Glomerular visceral epithelial cell (primary cell): ENCODE measurements around the gene CTDP1.
A peak's percentile ranks its signal among the peaks of the same experiment; 100 is the strongest.

Source experiments
- DNase-seq: peaks from one replicate; pipeline ENCODE4 v3.0.0-alpha.2; 2016; ENCODE audit errors: extremely low spot score

Gene CTDP1

DNA sequence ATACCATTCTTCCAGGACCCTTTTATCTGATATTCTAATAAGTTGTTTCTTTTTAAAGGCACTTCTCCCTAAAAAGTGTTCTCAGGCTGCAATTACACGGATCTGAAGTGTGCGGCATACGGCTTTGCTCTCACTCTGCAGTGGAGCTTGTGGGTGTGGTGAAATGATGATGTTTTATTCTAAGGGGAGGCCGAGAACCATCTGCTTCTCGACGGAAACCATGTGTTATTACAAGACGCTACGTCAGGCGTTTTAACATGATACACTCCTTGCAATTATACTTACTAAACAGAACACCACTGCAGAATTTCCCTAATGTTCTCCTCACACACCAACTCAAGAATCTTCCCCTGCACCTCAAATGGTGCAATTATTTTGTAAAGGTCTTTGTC lies 34.9 kb upstream of the CTDP1 start:
- DNase-seq, result no peak

DNA sequence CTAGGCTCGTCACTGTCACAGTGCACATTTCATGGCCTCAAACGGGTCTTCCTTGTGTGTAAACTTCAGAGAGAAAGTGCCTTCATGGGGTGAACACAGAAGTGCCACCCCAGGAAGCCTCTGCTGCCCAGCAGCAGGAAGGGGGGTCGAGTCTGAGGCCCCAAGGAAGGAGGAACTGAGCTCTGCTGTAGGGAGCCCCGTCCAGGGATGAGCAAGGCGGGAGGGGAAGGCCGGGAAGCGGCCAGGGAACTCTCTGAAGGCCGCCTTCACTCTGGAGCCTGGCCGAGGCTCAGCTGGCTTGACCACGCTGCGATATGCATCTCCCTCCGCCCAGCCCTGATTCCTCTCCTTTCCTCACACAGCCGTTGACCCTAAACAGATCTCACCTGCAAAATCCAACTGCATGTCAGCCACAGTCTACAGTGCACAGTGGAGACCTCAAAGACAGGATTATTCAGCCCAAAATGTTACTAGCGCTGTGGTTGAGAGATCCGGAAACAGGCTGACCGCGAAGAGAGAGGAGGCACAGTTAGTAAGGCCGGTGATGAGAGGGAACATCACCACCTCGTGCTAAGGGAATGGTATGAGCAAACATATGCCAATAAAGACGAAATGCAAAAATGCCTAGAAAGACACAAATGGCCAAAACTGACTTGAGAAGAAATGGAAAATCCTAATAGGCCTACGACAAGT lies 34.2 kb upstream of the CTDP1 start:
- DNase-seq, result no peak

DNA sequence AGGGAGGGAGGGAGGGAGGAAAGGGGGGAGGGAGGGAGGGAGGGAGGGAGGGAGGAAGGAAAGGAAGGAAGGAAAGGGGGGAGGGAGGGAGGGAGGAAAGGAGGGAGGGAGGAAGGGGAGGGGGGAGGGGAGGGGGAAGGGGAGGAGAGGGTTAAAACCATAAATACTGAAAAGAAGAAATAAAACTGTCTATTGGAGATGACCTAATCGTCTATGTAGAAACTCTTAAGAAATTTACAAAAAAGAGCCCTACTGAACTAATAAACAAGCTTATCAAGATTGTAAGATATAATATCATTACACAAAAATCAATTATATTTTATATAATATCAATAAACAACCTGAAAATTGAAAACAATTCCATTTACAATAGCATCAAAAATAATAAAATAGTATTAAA lies 32.3 kb upstream of the CTDP1 start:
- DNase-seq, result no peak

DNA sequence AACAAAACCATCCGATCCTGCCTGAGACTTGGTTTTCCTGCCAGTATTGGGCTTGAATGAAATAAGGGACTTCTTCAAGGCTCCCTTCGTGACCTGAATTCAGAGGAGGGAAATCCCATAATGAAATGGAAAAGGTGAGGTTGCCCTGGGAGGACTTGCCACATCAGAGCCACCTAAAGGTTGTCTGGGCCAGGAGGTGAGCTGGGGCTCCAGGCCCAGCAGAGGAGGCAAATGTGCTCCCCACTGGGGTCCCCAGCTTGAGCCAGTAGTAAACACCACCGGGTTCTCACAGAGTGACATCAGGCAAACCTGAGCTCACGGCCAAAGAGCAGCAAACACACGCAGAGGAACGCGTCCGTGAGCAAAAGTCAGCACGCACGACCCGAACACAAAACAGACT lies 28.6 kb upstream of the CTDP1 start:
- DNase-seq, result no peak

DNA sequence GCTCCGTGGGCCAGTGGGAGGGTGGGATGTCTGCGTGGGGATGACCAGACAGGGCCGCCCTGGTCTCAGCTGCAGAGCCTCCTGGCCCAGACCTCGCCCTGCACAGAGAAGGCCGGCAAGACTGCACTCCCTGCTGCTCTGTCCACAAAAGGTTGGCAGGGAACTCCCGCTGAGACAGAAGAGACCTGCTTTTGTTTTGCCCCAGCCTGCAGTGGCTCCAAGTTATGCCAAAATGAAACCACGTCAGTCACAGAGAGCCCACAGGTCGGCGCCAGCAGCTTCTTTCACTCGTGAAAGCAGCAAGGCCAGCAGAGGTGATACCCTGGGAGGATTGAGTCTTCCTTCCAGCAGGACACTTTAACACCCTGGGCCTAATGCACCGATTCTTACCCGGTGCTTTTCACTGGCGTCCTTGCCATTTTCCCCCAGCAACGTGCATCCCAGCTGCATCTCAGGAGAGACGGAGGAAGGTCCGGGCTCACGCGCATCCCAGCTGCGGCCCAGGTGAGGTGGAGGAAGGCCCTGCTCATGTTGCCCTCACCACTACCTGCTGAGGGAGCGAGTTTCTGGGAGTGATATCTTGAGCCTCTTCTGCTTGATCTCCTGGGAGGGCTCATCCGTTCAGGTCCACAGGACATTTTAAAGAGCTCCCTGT lies 22.1 kb upstream of the CTDP1 start:
- DNase-seq, result no peak

DNA sequence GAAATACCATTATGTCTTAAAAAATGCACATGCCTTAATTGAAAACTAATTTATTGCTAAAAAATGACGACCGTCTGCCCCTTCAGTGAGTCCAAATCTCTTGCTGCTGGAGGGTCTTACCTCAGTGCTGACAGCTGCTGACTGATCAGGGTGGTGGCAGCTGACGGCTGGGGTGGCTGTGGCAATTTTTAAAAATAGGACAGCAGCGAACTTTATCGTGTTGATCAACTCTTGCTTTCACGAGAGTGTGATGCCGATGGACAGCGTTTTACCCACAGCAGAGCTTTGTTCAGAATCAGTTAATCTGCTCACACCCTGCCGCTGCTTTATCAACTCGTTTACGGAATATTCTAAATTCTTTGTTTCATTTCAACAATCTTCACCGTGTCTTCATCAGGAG lies 21.2 kb upstream of the CTDP1 start:
- no peak for DNase-seq

DNA sequence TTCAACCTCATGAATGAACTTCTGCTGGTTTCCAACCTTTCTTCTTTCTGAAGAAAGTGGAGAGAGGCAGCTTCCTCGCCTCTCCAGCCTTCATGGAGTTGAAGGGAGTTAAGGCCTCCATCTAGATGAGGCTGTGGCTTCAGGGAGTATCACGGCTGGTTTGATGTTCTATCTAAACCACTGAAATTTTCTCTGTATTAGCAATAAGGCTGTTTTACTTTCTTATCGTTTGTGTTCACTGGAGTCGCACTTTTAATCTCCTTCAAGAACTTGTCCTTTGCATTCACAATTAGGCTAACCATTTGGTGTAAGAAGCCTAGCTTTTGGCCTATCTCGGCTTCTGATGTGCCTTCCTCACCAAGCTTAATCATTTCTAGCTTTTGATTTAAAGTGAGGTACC lies 19.9 kb upstream of the CTDP1 start:
- DNase-seq, result no peak

DNA sequence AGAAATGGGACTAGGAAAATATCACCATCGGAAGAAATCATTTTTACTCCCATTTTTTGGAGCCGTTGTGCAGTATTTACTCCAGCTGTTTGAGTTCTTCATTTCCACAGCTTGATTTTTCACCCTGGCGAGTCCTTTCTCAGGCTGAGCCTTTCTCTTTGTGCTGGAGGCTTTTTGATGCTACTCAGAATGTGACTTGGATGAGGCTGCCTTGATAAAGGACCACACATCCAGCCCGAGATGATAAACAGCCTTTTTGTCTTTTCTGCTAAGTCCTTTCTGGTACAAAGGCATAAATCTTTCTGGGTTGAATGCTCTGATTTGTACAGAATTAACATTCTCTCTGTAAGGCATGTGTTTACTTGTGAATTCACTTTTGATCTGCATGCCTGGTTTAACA lies 17.6 kb upstream of the CTDP1 start:
- DNase-seq, result no peak

DNA sequence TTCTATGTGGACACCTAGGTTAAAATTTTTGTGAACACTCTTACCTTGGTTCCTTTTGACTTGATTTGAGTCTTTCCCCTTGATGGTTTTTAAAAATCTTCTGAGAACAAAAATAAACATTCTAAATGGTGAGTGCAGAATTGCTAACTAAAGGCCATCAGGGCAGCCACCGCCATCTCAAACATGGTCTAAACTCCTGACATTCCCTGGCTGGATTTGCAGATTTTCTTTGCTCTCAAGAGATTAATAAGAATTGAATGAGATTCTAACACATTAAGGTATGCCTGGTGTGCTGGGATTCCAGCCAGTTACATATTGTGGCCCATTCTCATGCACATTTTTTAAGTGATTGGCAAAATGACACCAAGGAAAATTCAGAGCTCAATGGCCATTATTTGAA lies 17.2 kb upstream of the CTDP1 start:
- DNase-seq, result no peak

DNA sequence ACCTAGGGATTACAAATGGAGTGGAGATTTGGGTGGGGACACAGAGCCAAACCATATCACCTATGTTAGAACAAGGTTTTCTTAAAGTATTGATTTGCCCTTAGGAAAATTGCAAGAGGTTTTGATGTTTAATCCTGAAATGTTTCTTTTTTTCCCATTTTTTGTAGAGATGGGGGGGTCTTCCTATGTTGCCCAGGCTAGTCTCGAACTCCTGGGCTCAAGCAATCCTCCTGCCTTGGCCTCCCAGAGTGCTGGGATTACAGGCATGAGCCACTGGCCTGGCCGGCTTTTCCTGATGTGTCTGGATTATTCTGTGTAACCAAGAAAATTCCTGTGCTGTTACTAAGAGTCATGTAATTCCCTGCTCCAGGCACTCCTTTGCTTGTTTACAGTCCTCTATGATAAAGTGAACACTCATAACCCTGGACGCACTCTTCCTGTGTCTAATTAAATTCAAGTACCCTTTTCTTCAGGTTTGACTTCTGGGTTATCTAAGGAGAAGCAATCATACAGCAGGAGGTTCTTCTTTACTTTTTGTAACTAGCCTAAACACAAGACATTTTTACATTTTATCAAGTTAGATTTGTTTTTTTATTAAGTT lies 15.0 kb upstream of the CTDP1 start:
- peak; percentile 45 for DNase-seq

DNA sequence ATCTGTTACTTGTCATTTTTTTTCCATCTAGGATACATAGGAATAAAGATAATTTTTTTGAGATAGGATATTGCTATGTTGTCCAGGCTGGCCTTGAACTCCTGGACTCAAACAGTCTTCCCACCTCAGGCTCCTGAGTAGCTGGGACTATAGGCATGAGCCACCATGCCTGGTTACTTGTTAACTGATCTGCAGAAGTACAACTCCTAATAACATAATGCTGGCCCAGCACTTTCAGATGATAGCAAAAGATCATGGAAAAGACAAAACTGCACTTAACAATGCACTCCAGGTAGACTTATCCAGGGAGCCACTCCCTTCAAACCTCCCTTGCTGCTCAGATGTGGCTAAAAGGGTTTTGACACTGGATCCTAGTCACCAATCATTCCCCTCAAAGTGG lies 11.4 kb upstream of the CTDP1 start:
- no peak for DNase-seq

DNA sequence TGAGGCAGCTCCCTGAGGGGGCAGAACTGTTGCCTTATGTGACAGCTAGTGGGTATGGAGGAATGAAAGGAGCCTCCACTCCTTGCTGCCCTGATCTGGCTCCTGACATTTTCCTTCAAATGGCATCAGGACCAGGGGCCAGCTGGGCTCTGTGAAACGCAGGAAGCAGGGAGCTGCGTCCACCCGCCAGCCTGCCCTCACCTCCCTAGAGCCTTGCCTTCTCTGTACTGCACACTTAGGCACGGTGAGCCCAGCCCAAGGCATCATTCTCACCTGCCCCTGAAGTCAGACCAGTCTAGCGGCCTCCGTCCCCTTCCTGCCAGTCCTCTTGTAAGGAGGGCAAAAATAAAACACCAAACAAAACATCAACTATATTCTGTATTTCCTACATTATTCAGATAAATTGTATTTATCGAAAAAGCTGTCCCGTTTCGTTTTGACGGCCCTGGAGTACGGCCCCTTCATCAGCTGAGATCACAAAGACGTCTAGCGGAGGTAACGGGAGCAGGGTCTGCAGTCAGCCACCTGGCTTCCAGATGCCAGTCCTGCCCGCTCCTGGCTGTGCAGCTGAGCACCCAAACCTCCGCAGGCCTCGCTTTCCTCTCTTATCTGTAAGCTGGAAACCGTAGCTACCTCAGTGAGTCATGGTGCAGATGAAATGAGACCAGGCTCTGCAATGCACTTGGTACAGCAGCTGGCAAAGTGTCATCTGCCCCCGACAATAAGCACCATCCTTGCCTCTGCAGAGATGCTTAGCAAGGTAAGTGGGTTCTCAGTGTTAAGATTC lies 6.9 kb upstream of the CTDP1 start:
- DNase-seq, result no peak

DNA sequence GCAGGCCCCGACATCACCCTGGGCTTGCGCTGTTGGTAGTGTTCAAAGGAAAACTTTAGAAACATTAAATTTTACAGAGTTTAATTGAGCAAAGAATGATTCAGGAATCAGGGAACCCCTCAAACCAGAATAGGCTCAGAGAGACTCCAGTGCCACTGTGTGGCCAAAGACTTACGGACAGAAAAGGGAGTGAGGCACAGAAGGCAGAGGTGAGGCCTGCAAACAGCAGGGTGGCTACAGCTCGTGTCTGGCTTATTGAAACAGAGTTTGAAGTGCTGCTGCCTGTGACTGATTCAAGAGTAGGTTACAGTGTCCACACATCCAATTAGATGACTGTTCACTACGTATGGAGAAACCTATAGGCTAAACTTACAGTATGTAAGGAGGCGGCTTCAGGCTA lies 2.4 kb upstream of the CTDP1 start:
- no peak for DNase-seq

DNA sequence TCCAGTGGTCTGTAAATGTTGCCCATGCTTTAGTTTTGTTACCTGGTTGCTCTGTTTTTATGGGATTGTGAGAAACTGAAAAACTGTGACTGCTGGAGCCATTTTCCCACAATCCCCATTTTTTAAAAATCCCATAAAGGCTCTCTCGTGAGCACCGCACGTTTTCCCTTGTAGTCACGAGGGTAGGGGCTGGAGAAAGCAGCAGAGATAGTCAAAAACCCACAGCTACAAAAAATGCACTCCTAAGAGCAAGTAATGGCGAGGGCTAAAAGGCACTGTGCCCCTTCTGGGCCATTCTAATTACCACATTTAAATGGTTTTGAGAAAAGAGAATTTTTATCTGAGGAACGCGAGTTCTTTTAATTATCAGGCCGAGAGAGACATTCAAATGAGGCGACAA lies 1.8 kb upstream of the CTDP1 start:
- DNase-seq, result no peak

DNA sequence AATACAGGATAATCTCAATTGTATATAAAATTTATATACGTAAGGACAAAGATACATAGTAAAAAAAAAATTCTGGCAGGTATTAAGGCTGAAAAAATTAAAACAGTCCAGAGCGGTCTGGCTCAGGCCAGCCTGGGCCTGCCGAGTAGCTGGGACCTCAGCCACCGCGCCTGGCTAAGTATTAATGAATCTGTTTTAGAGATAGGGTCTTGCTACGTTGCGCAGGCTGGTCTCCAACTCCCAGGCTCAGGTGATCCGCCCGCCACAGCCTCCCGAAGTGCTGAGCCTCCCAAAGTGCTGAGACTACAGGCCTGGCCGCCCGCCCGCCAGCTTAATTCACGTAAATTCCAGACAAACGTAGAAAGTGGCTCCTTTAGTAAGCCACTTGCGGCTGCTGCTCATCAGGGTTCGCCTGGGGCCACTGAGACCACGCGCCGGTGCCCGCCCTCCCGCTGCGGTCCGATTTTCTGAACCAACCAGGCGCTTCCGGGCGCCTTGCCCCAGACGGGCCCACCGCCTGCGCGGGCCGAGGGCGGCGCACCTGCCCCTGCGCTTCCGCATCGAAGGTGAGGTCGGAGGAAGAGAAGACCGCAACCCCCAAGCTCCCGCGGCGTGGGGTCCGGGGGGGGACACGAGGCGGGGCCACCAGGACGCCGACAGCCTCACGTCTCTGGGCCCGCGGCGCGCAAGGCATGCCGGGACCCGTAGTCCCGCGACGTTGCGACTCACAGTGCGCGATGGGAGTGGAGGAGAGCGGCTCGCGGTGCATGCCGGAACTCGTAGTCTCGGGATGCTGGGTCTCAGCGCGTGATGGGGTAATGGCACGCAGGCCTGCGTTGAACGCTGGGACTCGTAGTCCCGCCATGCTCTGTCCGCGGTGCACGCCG lies 695 bp upstream of the CTDP1 start:
- DNase-seq, result peak; percentile 99

DNA sequence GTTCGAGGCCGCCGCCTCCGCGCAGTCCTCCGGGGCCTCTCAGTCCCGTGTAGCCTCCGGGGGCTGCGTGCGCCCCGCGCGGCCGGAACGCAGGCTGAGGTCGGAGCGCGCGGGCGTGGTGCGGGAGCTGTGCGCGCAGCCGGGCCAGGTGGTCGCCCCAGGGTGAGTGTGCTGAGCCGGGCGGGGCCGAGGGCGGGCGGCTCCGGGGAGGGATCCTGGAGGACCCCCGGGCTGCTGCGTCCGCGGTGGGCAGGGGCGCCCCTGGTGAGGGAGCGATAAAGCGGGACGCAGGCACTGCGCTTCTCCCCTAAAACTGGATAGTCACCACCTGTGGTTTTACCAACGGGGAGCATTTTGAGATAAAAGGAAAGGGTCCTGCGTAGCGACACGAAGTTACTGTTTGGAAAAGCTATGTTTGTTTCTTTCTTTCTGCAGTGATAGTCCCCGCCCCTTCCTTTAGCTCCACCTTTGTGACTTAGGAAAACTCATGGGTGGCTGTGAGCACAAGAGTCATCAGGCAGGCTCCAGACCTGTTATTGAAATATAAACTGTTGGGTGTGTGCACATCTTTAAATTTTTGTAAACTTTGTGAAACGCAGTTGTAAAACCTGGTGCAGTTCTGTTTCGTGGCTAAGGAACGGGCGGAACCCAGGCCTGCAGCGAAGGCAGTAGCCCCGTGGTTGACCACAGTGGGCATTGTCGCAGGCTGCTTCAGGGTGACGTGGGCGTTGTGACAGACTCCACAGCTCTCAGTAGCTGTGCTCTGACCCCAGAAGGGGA lies 687 bp downstream of the CTDP1 start:
- DNase-seq, result peak; percentile 33

DNA sequence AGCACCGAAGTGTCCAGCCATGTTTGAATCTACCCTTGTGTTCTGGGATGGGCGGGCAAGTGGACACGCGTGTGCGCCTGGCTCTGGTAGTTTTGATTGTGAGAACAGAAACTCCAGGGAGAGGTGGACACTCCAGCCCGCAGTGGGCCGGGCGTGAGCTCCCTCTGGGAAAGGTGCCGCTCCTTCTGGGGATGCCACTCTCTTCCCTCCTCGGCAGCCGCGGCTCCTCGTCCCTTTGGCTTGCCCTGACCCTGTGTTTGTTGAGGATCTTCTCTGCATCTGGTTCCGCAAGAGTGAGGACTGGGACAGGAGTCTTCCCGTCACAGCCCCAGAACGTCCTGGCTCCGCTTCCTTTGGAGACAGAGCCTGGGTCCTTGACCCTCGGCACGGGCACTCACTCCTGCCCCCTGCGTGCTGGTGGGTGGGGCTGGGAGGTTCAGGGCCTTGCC lies 1.3 kb downstream of the CTDP1 start:
- DNase-seq, result no peak

DNA sequence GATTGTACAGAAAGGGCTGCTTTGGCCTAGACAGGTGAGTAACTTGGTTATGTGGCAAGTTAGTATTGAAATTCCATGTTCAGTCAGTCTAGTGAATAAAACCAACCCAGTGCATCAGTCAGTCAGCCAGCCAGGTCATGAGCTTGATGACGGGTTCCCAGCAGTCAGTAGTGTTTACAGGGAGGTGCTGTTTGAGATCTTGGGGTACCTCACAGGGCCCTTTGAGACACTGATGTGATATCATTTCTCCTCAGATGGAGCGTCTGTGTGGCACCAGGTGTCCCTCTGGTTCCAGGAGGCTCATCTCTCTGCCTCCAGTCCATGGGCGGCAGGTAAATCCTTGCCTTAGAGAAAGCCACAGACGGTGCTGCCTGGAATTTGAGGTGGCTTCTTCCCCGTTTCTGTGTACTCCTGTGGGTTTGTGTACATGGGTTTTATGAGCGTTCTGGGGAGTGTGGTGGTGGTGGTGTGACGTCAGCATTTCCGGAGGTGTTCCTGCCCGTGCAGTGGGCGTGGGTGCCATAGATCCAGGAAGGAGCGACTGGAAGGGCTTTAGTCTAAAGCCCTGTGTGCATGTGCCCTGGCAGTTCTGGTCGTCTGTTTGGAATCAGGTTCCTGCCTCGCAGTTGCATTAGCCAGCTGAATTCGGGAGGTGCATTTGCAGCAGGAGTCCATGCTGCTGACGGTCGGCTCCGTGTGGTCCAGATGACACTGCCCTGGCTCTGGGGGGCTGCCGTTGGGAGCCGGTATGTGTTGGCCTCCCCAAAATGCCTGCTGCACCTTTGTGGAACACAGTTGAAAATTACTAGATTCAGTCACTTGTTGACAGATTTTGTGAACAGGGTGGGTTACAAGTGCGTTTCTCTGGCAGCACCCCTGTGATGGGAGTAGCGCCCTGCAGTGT lies 2.1 kb downstream of the CTDP1 start:
- DNase-seq, result no peak

DNA sequence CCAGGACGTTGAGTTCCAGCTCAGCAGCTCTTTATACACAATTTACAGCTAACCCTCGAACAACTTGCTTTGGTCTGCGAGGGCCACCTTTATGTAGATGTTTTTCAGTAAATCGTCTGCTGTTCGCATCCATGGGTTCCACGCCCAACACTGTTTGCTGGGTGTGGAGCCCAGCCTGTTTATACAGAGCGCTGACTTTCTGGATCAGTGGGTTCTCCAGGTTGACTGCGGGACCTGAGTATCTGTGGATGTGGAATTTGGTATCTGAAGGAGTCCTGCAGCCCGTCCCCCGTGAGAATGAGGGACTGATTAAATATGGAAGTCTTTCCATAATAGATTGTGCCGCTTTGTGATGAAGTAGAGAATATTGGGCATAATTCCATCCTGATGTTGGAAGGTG lies 2.9 kb downstream of the CTDP1 start:
- DNase-seq, result no peak
